Measurements from ENCODE around the gene AGER.

Gene AGER

GRCh38 chr6:32184084-32184640 lies at the start of gene AGER:
Gene AGER (minus strand): TSS chr6:32184253. CDS start chr6:32184222, 31 bp downstream.
- Mint-ChIP-seq H3K27me3 (ENCODE audit: low read depth) (no peaks in the 10 kb centered on the region), H3K27ac (no peak within 1 kb of the TSS), H3K4me3 (no peak within 1 kb of the TSS), H3K4me1 (ENCODE audit: low read depth) (peaks cover 30% of the 10 kb centered on the region), H3K36me3 (ENCODE audit: low read depth) (peaks cover 68% of the 10 kb centered on the region), H3K9me3 (no peaks in the 10 kb centered on the region)
- DNase-seq (ENCODE audit: low spot score): no peak

GRCh38 chr6:32226434-32226833 lies 42.4 kb upstream of the AGER start:
- no peaks in the 10 kb centered on the region for H3K27me3 Mint-ChIP-seq (ENCODE audit: low read depth)
- no peaks in the 10 kb centered on the region for H3K4me1 Mint-ChIP-seq (ENCODE audit: low read depth)
- no peak overlapping the region for H3K4me3 Mint-ChIP-seq
- H3K9me3 Mint-ChIP-seq: no peaks in the 10 kb centered on the region
- no peak overlapping the region for H3K27ac Mint-ChIP-seq
- no peaks in the 10 kb centered on the region for H3K36me3 Mint-ChIP-seq (ENCODE audit: low read depth)
- no peak for DNase-seq (ENCODE audit: low spot score)

GRCh38 chr6:32224696-32225095 lies 40.6 kb upstream of the AGER start:
- Mint-ChIP-seq H3K9me3 (no peaks in the 10 kb centered on the region), H3K27me3 (ENCODE audit: low read depth) (no peaks in the 10 kb centered on the region), H3K36me3 (ENCODE audit: low read depth) (no peaks in the 10 kb centered on the region), H3K27ac (no peak overlapping the region), H3K4me1 (ENCODE audit: low read depth) (no peaks in the 10 kb centered on the region), H3K4me3 (no peak overlapping the region)
- DNase-seq (ENCODE audit: low spot score): no peak

- H3K9me3 Mint-ChIP-seq: no peaks in the 10 kb centered on the region
- DNase-seq (ENCODE audit: low spot score): no peak
- no peak within 1 kb of the TSS for H3K4me3 Mint-ChIP-seq
- no peaks in the 10 kb centered on the region for H3K36me3 Mint-ChIP-seq (ENCODE audit: low read depth)
- no peaks in the 10 kb centered on the region for H3K27me3 Mint-ChIP-seq (ENCODE audit: low read depth)
- no peaks in the 10 kb centered on the region for H3K4me1 Mint-ChIP-seq (ENCODE audit: low read depth)
- no peak within 1 kb of the TSS for H3K27ac Mint-ChIP-seq
Observed at GRCh38 chr6:32223258-32224235, 39.5 kb upstream of the AGER start, which contains the start of gene NOTCH4. Gene NOTCH4 (minus strand): TSS chr6:32224067. CDS start chr6:32223928, 139 bp downstream.

GRCh38 chr6:32222333-32223230 lies 38.5 kb upstream of the AGER start:
- Mint-ChIP-seq H3K27me3 (ENCODE audit: low read depth) (peaks cover 2% of the 10 kb centered on the region), H3K9me3 (no peaks in the 10 kb centered on the region), H3K4me1 (ENCODE audit: low read depth) (no peaks in the 10 kb centered on the region), H3K4me3 (no peak overlapping the region), H3K36me3 (ENCODE audit: low read depth) (no peaks in the 10 kb centered on the region), H3K27ac (no peak overlapping the region)
- no peak for DNase-seq (ENCODE audit: low spot score)

GRCh38 chr6:32220021-32220420 lies 36.0 kb upstream of the AGER start:
- H3K4me1 Mint-ChIP-seq (ENCODE audit: low read depth): no peaks in the 10 kb centered on the region
- H3K9me3 Mint-ChIP-seq: no peaks in the 10 kb centered on the region
- peaks cover 3% of the 10 kb centered on the region for H3K27me3 Mint-ChIP-seq (ENCODE audit: low read depth)
- H3K36me3 Mint-ChIP-seq (ENCODE audit: low read depth): no peaks in the 10 kb centered on the region
- H3K4me3 Mint-ChIP-seq: no peak overlapping the region
- no peak overlapping the region for H3K27ac Mint-ChIP-seq
- no peak for DNase-seq (ENCODE audit: low spot score)

GRCh38 chr6:32218167-32218566 lies 34.1 kb upstream of the AGER start:
- no peak overlapping the region for H3K4me3 Mint-ChIP-seq
- H3K9me3 Mint-ChIP-seq: no peaks in the 10 kb centered on the region
- no peaks in the 10 kb centered on the region for H3K36me3 Mint-ChIP-seq (ENCODE audit: low read depth)
- DNase-seq (ENCODE audit: low spot score): no peak
- H3K27ac Mint-ChIP-seq: no peak overlapping the region
- peaks cover 3% of the 10 kb centered on the region for H3K27me3 Mint-ChIP-seq (ENCODE audit: low read depth)
- no peaks in the 10 kb centered on the region for H3K4me1 Mint-ChIP-seq (ENCODE audit: low read depth)

GRCh38 chr6:32216998-32217397 lies 32.9 kb upstream of the AGER start:
- H3K9me3 Mint-ChIP-seq: no peaks in the 10 kb centered on the region

GRCh38 chr6:32216285-32216684 lies 32.2 kb upstream of the AGER start:
- Mint-ChIP-seq H3K4me1 (ENCODE audit: low read depth) (no peaks in the 10 kb centered on the region), H3K27me3 (ENCODE audit: low read depth) (peaks cover 3% of the 10 kb centered on the region), H3K4me3 (no peak overlapping the region), H3K36me3 (ENCODE audit: low read depth) (no peaks in the 10 kb centered on the region), H3K9me3 (no peaks in the 10 kb centered on the region), H3K27ac (no peak overlapping the region)
- DNase-seq (ENCODE audit: low spot score): no peak

More at GRCh38 chr6:32216998-32217397, 32.9 kb upstream of the AGER start:
- no peaks in the 10 kb centered on the region for H3K36me3 Mint-ChIP-seq (ENCODE audit: low read depth)
- no peak overlapping the region for H3K27ac Mint-ChIP-seq
- no peak overlapping the region for H3K4me3 Mint-ChIP-seq
- no peak for DNase-seq (ENCODE audit: low spot score)
- peaks cover 3% of the 10 kb centered on the region for H3K27me3 Mint-ChIP-seq (ENCODE audit: low read depth)
- no peaks in the 10 kb centered on the region for H3K4me1 Mint-ChIP-seq (ENCODE audit: low read depth)

GRCh38 chr6:32215617-32216016 lies 31.6 kb upstream of the AGER start:
- DNase-seq (ENCODE audit: low spot score): no peak
- peaks cover 3% of the 10 kb centered on the region for H3K27me3 Mint-ChIP-seq (ENCODE audit: low read depth)
- H3K9me3 Mint-ChIP-seq: no peaks in the 10 kb centered on the region
- H3K36me3 Mint-ChIP-seq (ENCODE audit: low read depth): no peaks in the 10 kb centered on the region
- no peak overlapping the region for H3K27ac Mint-ChIP-seq
- H3K4me3 Mint-ChIP-seq: no peak overlapping the region
- no peaks in the 10 kb centered on the region for H3K4me1 Mint-ChIP-seq (ENCODE audit: low read depth)

- no peaks in the 10 kb centered on the region for H3K4me1 Mint-ChIP-seq (ENCODE audit: low read depth)
- DNase-seq (ENCODE audit: low spot score): no peak
- H3K27ac Mint-ChIP-seq: no peak overlapping the region
- H3K27me3 Mint-ChIP-seq (ENCODE audit: low read depth): peaks cover 3% of the 10 kb centered on the region
- no peaks in the 10 kb centered on the region for H3K36me3 Mint-ChIP-seq (ENCODE audit: low read depth)
- no peak overlapping the region for H3K4me3 Mint-ChIP-seq
- no peaks in the 10 kb centered on the region for H3K9me3 Mint-ChIP-seq
Observed at GRCh38 chr6:32214126-32214525, 30.1 kb upstream of the AGER start.

GRCh38 chr6:32213649-32214048 lies 29.6 kb upstream of the AGER start:
- Mint-ChIP-seq H3K4me3 (no peak overlapping the region), H3K27me3 (ENCODE audit: low read depth) (peaks cover 6% of the 10 kb centered on the region), H3K4me1 (ENCODE audit: low read depth) (no peaks in the 10 kb centered on the region), H3K27ac (no peak overlapping the region), H3K36me3 (ENCODE audit: low read depth) (no peaks in the 10 kb centered on the region), H3K9me3 (no peaks in the 10 kb centered on the region)
- no peak for DNase-seq (ENCODE audit: low spot score)

GRCh38 chr6:32212076-32212760 lies 28.2 kb upstream of the AGER start:
- Mint-ChIP-seq H3K4me1 (ENCODE audit: low read depth) (no peaks in the 10 kb centered on the region), H3K4me3 (no peak overlapping the region), H3K9me3 (no peaks in the 10 kb centered on the region), H3K27me3 (ENCODE audit: low read depth) (peaks cover 9% of the 10 kb centered on the region), H3K36me3 (ENCODE audit: low read depth) (no peaks in the 10 kb centered on the region), H3K27ac (no peak overlapping the region)
- no peak for DNase-seq (ENCODE audit: low spot score)

Data from T-helper 2 cell treated with Interferon-gamma antibody and Interleukin-4, amounts not matched to agents 5 μg/mL and 100 μg/mL, for 36 hours (primary cell).